Measurements from ENCODE around the gene RAB1A.

RAB1A gene

GRCh38 chr2:65043001-65043400 lies 86.9 kb downstream of the RAB1A start:
- H3F3A ChIP-seq (ENCODE audit: insufficient read depth, low read length) = no peaks in the 10 kb centered on the region
- TF ChIP-seq CTCF (IDR thresholded peaks at IDR 0.05; ENCODE audit: low read length) = no peak
- TF ChIP-seq EZH2 (optimal IDR thresholded peaks at IDR 0.05; ENCODE audit: low read depth, low read length) = no peak
- no peak for TF ChIP-seq EZH2phosphoT487 (IDR thresholded peaks at IDR 0.05; ENCODE audit: low read length)
- H3K4me1 ChIP-seq (ENCODE audit: low read length) = peaks cover 9% of the 10 kb centered on the region
- no peak overlapping the region for H3K4me2 ChIP-seq (ENCODE audit: low read depth, low read length)
- H3K9ac ChIP-seq (ENCODE audit: low read length) = no peak overlapping the region
- no peaks in the 10 kb centered on the region for H4K20me1 ChIP-seq (ENCODE audit: insufficient read depth, low read length)
- H3K27ac ChIP-seq (ENCODE audit: low read length) = no peak overlapping the region
- no peaks in the 10 kb centered on the region for H3K27me3 ChIP-seq (replicated peaks; ENCODE audit: insufficient read depth, low read length)
- peaks cover 6% of the 10 kb centered on the region; the same call in 1 of the 2 replicates for H3K36me3 ChIP-seq (replicated peaks; ENCODE audit: insufficient read depth, low read length)
- H3K9me2 ChIP-seq (replicated peaks; ENCODE audit: insufficient read depth, low read length) = no peaks in the 10 kb centered on the region
- no peak overlapping the region for H2AFZ ChIP-seq (ENCODE audit: low read length)
- H3K79me2 ChIP-seq (ENCODE audit: low read length) = peaks cover 10% of the 10 kb centered on the region; the same call in 1 of the 2 replicates
- no peak for DNase-seq
- H3K9me3 ChIP-seq (replicated peaks; ENCODE audit: insufficient read depth, low read length) = no peaks in the 10 kb centered on the region
- no peak overlapping the region for H3K4me3 ChIP-seq (ENCODE audit: low read length)

GRCh38 chr2:65040400-65041261 lies 89.3 kb downstream of the RAB1A start:
- no peaks in the 10 kb centered on the region for H3F3A ChIP-seq (ENCODE audit: insufficient read depth, low read length)
- H3K9me2 ChIP-seq (replicated peaks; ENCODE audit: insufficient read depth, low read length) = no peaks in the 10 kb centered on the region
- 0 out of 2 replicates have a peak overlapping the region, but pooled peaks have one; percentile 8 for H2AFZ ChIP-seq (ENCODE audit: low read length)
- H3K9me3 ChIP-seq (replicated peaks; ENCODE audit: insufficient read depth, low read length) = no peaks in the 10 kb centered on the region
- H3K4me2 ChIP-seq (ENCODE audit: low read depth, low read length) = peak overlapping the region; percentile 61
- H4K20me1 ChIP-seq (ENCODE audit: insufficient read depth, low read length) = no peaks in the 10 kb centered on the region
- H3K79me2 ChIP-seq (ENCODE audit: low read length) = peaks cover 25% of the 10 kb centered on the region
- TF ChIP-seq EZH2 (optimal IDR thresholded peaks at IDR 0.05; ENCODE audit: low read depth, low read length) = no peak
- TF ChIP-seq EZH2phosphoT487 (IDR thresholded peaks at IDR 0.05; ENCODE audit: low read length) = no peak
- peak; percentile 93 for TF ChIP-seq CTCF (IDR thresholded peaks at IDR 0.05; ENCODE audit: low read length)
- H3K36me3 ChIP-seq (replicated peaks; ENCODE audit: insufficient read depth, low read length) = peaks cover 6% of the 10 kb centered on the region; the same call in 1 of the 2 replicates
- peak; percentile 80 for DNase-seq
- no peak overlapping the region for H3K27ac ChIP-seq (ENCODE audit: low read length)
- H3K9ac ChIP-seq (ENCODE audit: low read length) = no peak overlapping the region; the same call in 1 of the 2 replicates
- no peaks in the 10 kb centered on the region for H3K27me3 ChIP-seq (replicated peaks; ENCODE audit: insufficient read depth, low read length)
- peaks cover 9% of the 10 kb centered on the region for H3K4me1 ChIP-seq (ENCODE audit: low read length)
- no peak overlapping the region; the same call in 1 of the 2 replicates for H3K4me3 ChIP-seq (ENCODE audit: low read length)

GRCh38 chr2:65039640-65040039 lies 90.3 kb downstream of the RAB1A start:
- H3K4me1 ChIP-seq (ENCODE audit: low read length) = peaks cover 9% of the 10 kb centered on the region
- H3K4me3 ChIP-seq (ENCODE audit: low read length) = no peak overlapping the region
- peaks cover 34% of the 10 kb centered on the region for H3K79me2 ChIP-seq (ENCODE audit: low read length)
- H3K27me3 ChIP-seq (replicated peaks; ENCODE audit: insufficient read depth, low read length) = no peaks in the 10 kb centered on the region
- H3F3A ChIP-seq (ENCODE audit: insufficient read depth, low read length) = no peaks in the 10 kb centered on the region
- H2AFZ ChIP-seq (ENCODE audit: low read length) = no peak overlapping the region
- no peak for DNase-seq
- H4K20me1 ChIP-seq (ENCODE audit: insufficient read depth, low read length) = no peaks in the 10 kb centered on the region
- H3K36me3 ChIP-seq (replicated peaks; ENCODE audit: insufficient read depth, low read length) = peaks cover under 1% of the 10 kb centered on the region; the same call in 1 of the 2 replicates
- H3K9me3 ChIP-seq (replicated peaks; ENCODE audit: insufficient read depth, low read length) = no peaks in the 10 kb centered on the region
- H3K9ac ChIP-seq (ENCODE audit: low read length) = no peak overlapping the region
- TF ChIP-seq EZH2 (optimal IDR thresholded peaks at IDR 0.05; ENCODE audit: low read depth, low read length) = no peak
- no peak for TF ChIP-seq CTCF (IDR thresholded peaks at IDR 0.05; ENCODE audit: low read length)
- TF ChIP-seq EZH2phosphoT487 (IDR thresholded peaks at IDR 0.05; ENCODE audit: low read length) = no peak
- H3K9me2 ChIP-seq (replicated peaks; ENCODE audit: insufficient read depth, low read length) = no peaks in the 10 kb centered on the region
- H3K4me2 ChIP-seq (ENCODE audit: low read depth, low read length) = no peak overlapping the region
- H3K27ac ChIP-seq (ENCODE audit: low read length) = no peak overlapping the region

All from MM.1S (cell line).